ENCODE measurements around the gene CDH6. TPM values are rescaled to one million over a fixed set of nuclear protein-coding genes. Genes with fewer than 3 reads are reported as not detected.

The CDH6 gene
- total and polyA plus RNA-seq, 10 of the 15 experiments (the other 5 are each of a cell fraction or from before 2014, with no cell fraction given): 0.01 TPM; not detected in 9

DNA sequence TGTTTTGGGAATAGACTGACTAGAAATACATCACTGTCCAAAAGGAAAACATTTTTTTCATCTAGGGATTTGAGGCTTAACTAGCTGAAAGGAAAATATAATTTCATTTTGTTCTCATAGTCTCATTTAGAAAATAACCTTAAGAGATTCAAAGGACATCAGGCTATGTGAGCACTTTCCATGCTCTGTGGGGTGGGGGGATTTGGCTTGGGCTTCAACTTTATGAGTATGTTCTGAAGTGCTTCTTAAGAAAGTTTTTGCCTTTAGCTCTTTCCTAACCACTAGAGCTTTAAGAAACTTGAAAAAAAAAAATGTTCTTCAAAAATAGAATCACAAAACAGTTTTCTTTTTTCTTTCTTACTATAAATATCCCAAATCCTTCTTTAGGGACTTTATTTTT is 17.6 kb downstream of the CDH6 start:
- intact Hi-C loops (cut with micrococcal nuclease; ENCODE audit: unreplicated experiment): no loop called here
- H3K27me3 ChIP-seq (replicated peaks in 1 of 2; ENCODE audit: control insufficient read depth in 2 of 2, insufficient read depth in 2 of 2, low read length in 1 of 2): no peaks in the 10 kb centered on the region
- no peaks in the 10 kb centered on the region for H3K36me3 ChIP-seq (ENCODE audit: control insufficient read depth in 2 of 2, insufficient read depth in 2 of 2, low read length in 1 of 2)
- no peaks in the 10 kb centered on the region for H4K20me1 ChIP-seq (ENCODE audit: control insufficient read depth, insufficient read depth)
- H2AFZ ChIP-seq (ENCODE audit: control insufficient read depth, low read depth, low read length): no peak overlapping the region
- H3K27ac ChIP-seq (ENCODE audit: control insufficient read depth, insufficient read depth): no peak overlapping the region
- no peak for ATAC-seq
- DNase-seq (ENCODE audit: low read depth, low spot score): no peak
- no peaks in the 10 kb centered on the region for H3K4me1 ChIP-seq (ENCODE audit: control insufficient read depth, insufficient read depth, low read length)
- no peak overlapping the region for H3K4me2 ChIP-seq (ENCODE audit: control insufficient read depth, insufficient read depth)
- FAIRE-seq: no peak
- no peak overlapping the region for H3K4me3 ChIP-seq
- in situ Hi-C loops (cut with MboI): no loop called here
- BruUV-seq (replicated peaks): no TSS peak
- POLR2A ChIA-PET: interaction anchor here (0.6 kb wide), 1 partner anchor 279 kb away, joined by 3 read pairs; no protein-coding TSS in a partner anchor
- H3K9me3 ChIP-seq (replicated peaks; ENCODE audit: control insufficient read depth, insufficient read depth, low read length): no peaks in the 10 kb centered on the region
- no peak overlapping the region for H3K9ac ChIP-seq (ENCODE audit: control insufficient read depth, insufficient read depth, low read length)
- no peaks in the 10 kb centered on the region for H3K79me2 ChIP-seq (ENCODE audit: control insufficient read depth, insufficient read depth, low read length)
- CTCF ChIA-PET: no interaction called here
- SMC1A ChIA-PET (ENCODE audit: uncharacterized antibody, unreplicated experiment): no interaction called here
- RAD21 ChIA-PET (ENCODE audit: unreplicated experiment): no interaction called here
- TF ChIP-seq NR2C2 (IDR thresholded peaks at IDR 0.05; ENCODE audit: borderline replicate concordance, control insufficient read depth, insufficient read length, low read depth) (no peak), HDAC6 (IDR thresholded peaks at IDR 0.05; ENCODE audit: unreplicated experiment) (no peak), POU2F2 (IDR thresholded peaks at IDR 0.05; ENCODE audit: borderline replicate concordance, low read depth, low read length) (no peak), ZBED1 (IDR thresholded peaks at IDR 0.05; ENCODE audit: borderline replicate concordance) (no peak), CREM (IDR thresholded peaks at IDR 0.05; ENCODE audit: low read depth) (no peak), SMC3 (IDR thresholded peaks at IDR 0.05; ENCODE audit: borderline replicate concordance, low read length) (no peak), GABPA (IDR thresholded peaks at IDR 0.05; ENCODE audit: low read depth) (no peak), FOXM1 (IDR thresholded peaks at IDR 0.05; ENCODE audit: low read depth, low read length) (no peak), RUNX3 (IDR thresholded peaks at IDR 0.05; ENCODE audit: low read length) (no peak)
- TF ChIP-seq, protein P1, sequence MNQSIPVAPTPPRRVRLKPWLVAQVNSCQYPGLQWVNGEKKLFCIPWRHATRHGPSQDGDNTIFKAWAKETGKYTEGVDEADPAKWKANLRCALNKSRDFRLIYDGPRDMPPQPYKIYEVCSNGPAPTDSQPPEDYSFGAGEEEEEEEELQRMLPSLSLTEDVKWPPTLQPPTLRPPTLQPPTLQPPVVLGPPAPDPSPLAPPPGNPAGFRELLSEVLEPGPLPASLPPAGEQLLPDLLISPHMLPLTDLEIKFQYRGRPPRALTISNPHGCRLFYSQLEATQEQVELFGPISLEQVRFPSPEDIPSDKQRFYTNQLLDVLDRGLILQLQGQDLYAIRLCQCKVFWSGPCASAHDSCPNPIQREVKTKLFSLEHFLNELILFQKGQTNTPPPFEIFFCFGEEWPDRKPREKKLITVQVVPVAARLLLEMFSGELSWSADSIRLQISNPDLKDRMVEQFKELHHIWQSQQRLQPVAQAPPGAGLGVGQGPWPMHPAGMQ (IDR thresholded peaks at IDR 0.05; ENCODE audit: borderline replicate concordance): no peak
- TF ChIP-seq, protein P2, sequence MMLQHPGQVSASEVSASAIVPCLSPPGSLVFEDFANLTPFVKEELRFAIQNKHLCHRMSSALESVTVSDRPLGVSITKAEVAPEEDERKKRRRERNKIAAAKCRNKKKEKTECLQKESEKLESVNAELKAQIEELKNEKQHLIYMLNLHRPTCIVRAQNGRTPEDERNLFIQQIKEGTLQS (IDR thresholded peaks at IDR 0.05; ENCODE audit: borderline replicate concordance, extremely low read depth, low read depth, low read length): no peak
- TF ChIP-seq, protein P3, sequence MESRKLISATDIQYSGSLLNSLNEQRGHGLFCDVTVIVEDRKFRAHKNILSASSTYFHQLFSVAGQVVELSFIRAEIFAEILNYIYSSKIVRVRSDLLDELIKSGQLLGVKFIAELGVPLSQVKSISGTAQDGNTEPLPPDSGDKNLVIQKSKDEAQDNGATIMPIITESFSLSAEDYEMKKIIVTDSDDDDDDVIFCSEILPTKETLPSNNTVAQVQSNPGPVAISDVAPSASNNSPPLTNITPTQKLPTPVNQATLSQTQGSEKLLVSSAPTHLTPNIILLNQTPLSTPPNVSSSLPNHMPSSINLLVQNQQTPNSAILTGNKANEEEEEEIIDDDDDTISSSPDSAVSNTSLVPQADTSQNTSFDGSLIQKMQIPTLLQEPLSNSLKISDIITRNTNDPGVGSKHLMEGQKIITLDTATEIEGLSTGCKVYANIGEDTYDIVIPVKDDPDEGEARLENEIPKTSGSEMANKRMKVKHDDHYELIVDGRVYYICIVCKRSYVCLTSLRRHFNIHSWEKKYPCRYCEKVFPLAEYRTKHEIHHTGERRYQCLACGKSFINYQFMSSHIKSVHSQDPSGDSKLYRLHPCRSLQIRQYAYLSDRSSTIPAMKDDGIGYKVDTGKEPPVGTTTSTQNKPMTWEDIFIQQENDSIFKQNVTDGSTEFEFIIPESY (IDR thresholded peaks at IDR 0.05): no peak
- TF ChIP-seq, protein P4, sequence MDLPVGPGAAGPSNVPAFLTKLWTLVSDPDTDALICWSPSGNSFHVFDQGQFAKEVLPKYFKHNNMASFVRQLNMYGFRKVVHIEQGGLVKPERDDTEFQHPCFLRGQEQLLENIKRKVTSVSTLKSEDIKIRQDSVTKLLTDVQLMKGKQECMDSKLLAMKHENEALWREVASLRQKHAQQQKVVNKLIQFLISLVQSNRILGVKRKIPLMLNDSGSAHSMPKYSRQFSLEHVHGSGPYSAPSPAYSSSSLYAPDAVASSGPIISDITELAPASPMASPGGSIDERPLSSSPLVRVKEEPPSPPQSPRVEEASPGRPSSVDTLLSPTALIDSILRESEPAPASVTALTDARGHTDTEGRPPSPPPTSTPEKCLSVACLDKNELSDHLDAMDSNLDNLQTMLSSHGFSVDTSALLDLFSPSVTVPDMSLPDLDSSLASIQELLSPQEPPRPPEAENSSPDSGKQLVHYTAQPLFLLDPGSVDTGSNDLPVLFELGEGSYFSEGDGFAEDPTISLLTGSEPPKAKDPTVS (IDR thresholded peaks at IDR 0.05; ENCODE audit: low read depth, low read length): no peak
- TF ChIP-seq, protein P5, sequence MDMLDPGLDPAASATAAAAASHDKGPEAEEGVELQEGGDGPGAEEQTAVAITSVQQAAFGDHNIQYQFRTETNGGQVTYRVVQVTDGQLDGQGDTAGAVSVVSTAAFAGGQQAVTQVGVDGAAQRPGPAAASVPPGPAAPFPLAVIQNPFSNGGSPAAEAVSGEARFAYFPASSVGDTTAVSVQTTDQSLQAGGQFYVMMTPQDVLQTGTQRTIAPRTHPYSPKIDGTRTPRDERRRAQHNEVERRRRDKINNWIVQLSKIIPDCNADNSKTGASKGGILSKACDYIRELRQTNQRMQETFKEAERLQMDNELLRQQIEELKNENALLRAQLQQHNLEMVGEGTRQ (IDR thresholded peaks at IDR 0.05; ENCODE audit: borderline replicate concordance, low read depth, low read length): no peak
- TF ChIP-seq, protein P6, sequence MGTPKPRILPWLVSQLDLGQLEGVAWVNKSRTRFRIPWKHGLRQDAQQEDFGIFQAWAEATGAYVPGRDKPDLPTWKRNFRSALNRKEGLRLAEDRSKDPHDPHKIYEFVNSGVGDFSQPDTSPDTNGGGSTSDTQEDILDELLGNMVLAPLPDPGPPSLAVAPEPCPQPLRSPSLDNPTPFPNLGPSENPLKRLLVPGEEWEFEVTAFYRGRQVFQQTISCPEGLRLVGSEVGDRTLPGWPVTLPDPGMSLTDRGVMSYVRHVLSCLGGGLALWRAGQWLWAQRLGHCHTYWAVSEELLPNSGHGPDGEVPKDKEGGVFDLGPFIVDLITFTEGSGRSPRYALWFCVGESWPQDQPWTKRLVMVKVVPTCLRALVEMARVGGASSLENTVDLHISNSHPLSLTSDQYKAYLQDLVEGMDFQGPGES (IDR thresholded peaks at IDR 0.05): no peak
